Endothelial cell of umbilical vein (primary cell): ENCODE measurements around the gene SYMPK.

ENCODE experiments used
- EZH2 ChIP-seq: IDR thresholded peaks from 2 replicates; pipeline ENCODE4 v1.6.1; 2012; ENCODE audit warnings: borderline replicate concordance, low read depth, mild to moderate bottlenecking, moderate library complexity, low read length, inconsistent platforms; ENCODE audit not compliant: severe bottlenecking
- FOS ChIP-seq: IDR thresholded peaks from 2 replicates; pipeline ENCODE4 v1.6.1; 2011; ENCODE audit warnings: mild to moderate bottlenecking, low read length, moderate library complexity, borderline replicate concordance; ENCODE audit not compliant: insufficient read depth
- JUN ChIP-seq: IDR thresholded peaks from 2 replicates; pipeline ENCODE4 v1.6.1; 2011; ENCODE audit warnings: borderline replicate concordance, low read depth; ENCODE audit not compliant: insufficient read length, insufficient read depth
- POLR2A ChIP-seq: IDR thresholded peaks from 2 replicates; pipeline ENCODE4 v1.6.1; 2012; ENCODE audit warnings: low read depth, mild to moderate bottlenecking, control low read depth, low read length
- TF ChIP-seq, protein P1 (sequence below), 2 donors: IDR thresholded peaks; 1 replicate in 1 of 2; 2 replicates in 1 of 2; pipeline ENCODE4 v1.5.1; 2011; ENCODE audit warnings: low read length in 2 of 2, mild to moderate bottlenecking in 2 of 2, moderate library complexity in 2 of 2, control low read depth in 1 of 2, inconsistent platforms in 1 of 2, low read depth in 1 of 2; ENCODE audit not compliant: insufficient read depth in 1 of 2; ENCODE audit errors: extremely low read depth in 1 of 2
- TF ChIP-seq, protein P2 (sequence below): IDR thresholded peaks from 2 replicates; pipeline ENCODE4 v1.6.1; 2011; ENCODE audit not compliant: insufficient read depth, insufficient read length

DNA sequence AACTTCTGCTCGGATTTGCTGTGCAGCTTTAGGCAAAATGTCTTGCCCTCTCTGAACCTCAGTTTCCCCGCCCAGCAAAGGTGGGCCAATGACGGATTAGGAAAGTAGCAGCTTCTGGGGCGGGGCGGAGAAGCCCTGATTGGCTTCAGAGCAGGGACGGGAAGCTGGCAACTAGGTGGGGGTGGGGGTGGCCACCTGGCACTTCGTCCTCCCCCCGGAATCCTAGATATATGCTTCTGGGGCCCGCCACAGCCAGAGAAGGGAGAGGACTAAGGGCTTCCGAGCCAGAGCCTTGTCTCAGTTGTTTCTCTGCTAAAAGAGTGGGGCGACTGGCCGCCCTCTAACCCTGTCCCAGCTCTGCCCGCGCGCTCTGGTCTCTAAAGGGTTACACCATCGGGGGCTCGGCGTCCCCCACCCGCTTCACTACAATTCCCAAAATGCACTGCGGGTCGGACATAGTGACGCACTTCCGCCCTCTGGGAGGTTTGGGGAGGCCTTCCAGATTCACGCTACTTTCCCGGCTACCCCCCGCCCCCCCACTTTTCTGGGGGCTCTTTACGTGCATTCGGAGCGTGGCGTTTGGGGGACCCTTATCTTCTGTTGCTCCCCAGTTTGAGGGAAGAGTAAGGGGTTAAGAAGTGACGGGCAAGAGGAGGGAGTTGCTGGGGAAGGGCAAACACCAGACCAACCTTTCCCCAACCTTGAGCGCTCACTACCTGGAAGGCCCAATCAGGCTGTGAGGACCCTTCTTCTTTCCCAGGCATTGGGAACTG, 23.7 kb upstream of the SYMPK start:
- TF ChIP-seq, protein P1, sequence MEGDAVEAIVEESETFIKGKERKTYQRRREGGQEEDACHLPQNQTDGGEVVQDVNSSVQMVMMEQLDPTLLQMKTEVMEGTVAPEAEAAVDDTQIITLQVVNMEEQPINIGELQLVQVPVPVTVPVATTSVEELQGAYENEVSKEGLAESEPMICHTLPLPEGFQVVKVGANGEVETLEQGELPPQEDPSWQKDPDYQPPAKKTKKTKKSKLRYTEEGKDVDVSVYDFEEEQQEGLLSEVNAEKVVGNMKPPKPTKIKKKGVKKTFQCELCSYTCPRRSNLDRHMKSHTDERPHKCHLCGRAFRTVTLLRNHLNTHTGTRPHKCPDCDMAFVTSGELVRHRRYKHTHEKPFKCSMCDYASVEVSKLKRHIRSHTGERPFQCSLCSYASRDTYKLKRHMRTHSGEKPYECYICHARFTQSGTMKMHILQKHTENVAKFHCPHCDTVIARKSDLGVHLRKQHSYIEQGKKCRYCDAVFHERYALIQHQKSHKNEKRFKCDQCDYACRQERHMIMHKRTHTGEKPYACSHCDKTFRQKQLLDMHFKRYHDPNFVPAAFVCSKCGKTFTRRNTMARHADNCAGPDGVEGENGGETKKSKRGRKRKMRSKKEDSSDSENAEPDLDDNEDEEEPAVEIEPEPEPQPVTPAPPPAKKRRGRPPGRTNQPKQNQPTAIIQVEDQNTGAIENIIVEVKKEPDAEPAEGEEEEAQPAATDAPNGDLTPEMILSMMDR (IDR thresholded peaks at IDR 0.05; ENCODE audit: extremely low read depth in 1 of 2, insufficient read depth in 1 of 2, low read depth in 1 of 2, low read length in 2 of 2), result no peak
- TF ChIP-seq EZH2, result no peak
- no peak for TF ChIP-seq JUN
- TF ChIP-seq POLR2A, result peak; percentile 83
- TF ChIP-seq FOS, result no peak
- TF ChIP-seq, protein P2, sequence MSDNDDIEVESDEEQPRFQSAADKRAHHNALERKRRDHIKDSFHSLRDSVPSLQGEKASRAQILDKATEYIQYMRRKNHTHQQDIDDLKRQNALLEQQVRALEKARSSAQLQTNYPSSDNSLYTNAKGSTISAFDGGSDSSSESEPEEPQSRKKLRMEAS, result no peak
